Measurements from ENCODE around the gene TANGO6. TPM values are rescaled to one million over a fixed set of nuclear protein-coding genes. Genes with fewer than 3 reads are reported as not detected.
"Not testable (repeated sequence)": the region's sequence is repeated elsewhere in the genome, so short reads cannot be mapped to it uniquely, and the experiment has no call there.

The TANGO6 gene
- total RNA-seq, 1 experiment from 2014 or later: 7.8 TPM

- DNase-seq (ENCODE audit: low read depth): no peak
Measured at GRCh38 chr16:68961778-68962402, 118.6 kb downstream of the TANGO6 start.

- no peak for DNase-seq (ENCODE audit: low read depth)
Measured at GRCh38 chr16:68969338-68969737, 126.0 kb downstream of the TANGO6 start.

GRCh38 chr16:68972013-68972412, 128.7 kb downstream of the TANGO6 start:
- DNase-seq (ENCODE audit: low read depth): no peak

- peak; percentile 57 for DNase-seq (ENCODE audit: low read depth)
Measured at GRCh38 chr16:68972720-68973119, 129.4 kb downstream of the TANGO6 start.

GRCh38 chr16:68973611-68974120, 130.3 kb downstream of the TANGO6 start:
- DNase-seq (ENCODE audit: low read depth): no peak

- DNase-seq (ENCODE audit: low read depth): no peak
Measured at GRCh38 chr16:68978303-68978954, 135.1 kb downstream of the TANGO6 start.

- DNase-seq (ENCODE audit: low read depth): no peak
Measured at GRCh38 chr16:68980695-68981315, 137.5 kb downstream of the TANGO6 start.

- no peak for DNase-seq (ENCODE audit: low read depth)
Measured at GRCh38 chr16:68981971-68982370, 138.6 kb downstream of the TANGO6 start.

GRCh38 chr16:68984467-68984866, 141.1 kb downstream of the TANGO6 start:
- DNase-seq (ENCODE audit: low read depth): no peak

GRCh38 chr16:68985268-68985667, 141.9 kb downstream of the TANGO6 start:
- DNase-seq (ENCODE audit: low read depth): no peak

GRCh38 chr16:68985855-68986254, 142.5 kb downstream of the TANGO6 start:
- peak; percentile 20 for DNase-seq (ENCODE audit: low read depth)

GRCh38 chr16:68987734-68988457, 144.6 kb downstream of the TANGO6 start:
- DNase-seq (ENCODE audit: low read depth): no peak

- not testable (repeated sequence) for DNase-seq (ENCODE audit: low read depth)
Measured at GRCh38 chr16:68990172-68990845, 147.0 kb downstream of the TANGO6 start.

- no peak for DNase-seq (ENCODE audit: low read depth)
Measured at GRCh38 chr16:68991075-68991474, 147.7 kb downstream of the TANGO6 start.

GRCh38 chr16:68992521-68992920, 149.2 kb downstream of the TANGO6 start:
- DNase-seq (ENCODE audit: low read depth): peak; percentile 79

- no peak for DNase-seq (ENCODE audit: low read depth)
Measured at GRCh38 chr16:68993456-68993855, 150.1 kb downstream of the TANGO6 start.

GRCh38 chr16:68993885-68994284, 150.6 kb downstream of the TANGO6 start:
- peak; percentile 81 for DNase-seq (ENCODE audit: low read depth)

GRCh38 chr16:68994324-68994723, 151.0 kb downstream of the TANGO6 start:
- DNase-seq (ENCODE audit: low read depth): no peak

- DNase-seq (ENCODE audit: low read depth): peak; percentile 77
Measured at GRCh38 chr16:68995011-68995504, 151.7 kb downstream of the TANGO6 start.

- DNase-seq (ENCODE audit: low read depth): no peak
Measured at GRCh38 chr16:68997564-68997963, 154.2 kb downstream of the TANGO6 start.

GRCh38 chr16:68999114-68999513, 155.8 kb downstream of the TANGO6 start:
- no peak for DNase-seq (ENCODE audit: low read depth)
